BLaER1 treated with 17β-estradiol and CSF1 and Interleukin-3, amounts not matched to agents 10 nM and 100 nM (cell line): ENCODE results near the gene FAM210B.
A peak's percentile ranks its signal among the peaks of the same experiment; 100 is the strongest.
"Not testable (repeated sequence)": the region's sequence is repeated elsewhere in the genome, so short reads cannot be mapped to it uniquely, and the experiment has no call there.

ENCODE experiments used
- H3K27ac ChIP-seq, 11 experiments: shearing (Covaris generic); formaldehyde crosslinking; 2 replicates each; pipeline ENCODE4 v1.8.1; 2022
- H3K27me3 ChIP-seq, 11 experiments: shearing (Covaris generic); formaldehyde crosslinking; 2 replicates each; pipeline ENCODE4 v1.8.1; 2022
- H3K36me3 ChIP-seq, 11 experiments: shearing (Covaris generic); formaldehyde crosslinking; 2 replicates each; pipeline ENCODE4 v1.8.1; 2022
- H3K4me1 ChIP-seq, 10 experiments: shearing (Covaris generic); formaldehyde crosslinking; 2 replicates each; pipeline ENCODE4 v1.8.1; 2022
- H3K4me2 ChIP-seq, 11 experiments: shearing (Covaris generic); formaldehyde crosslinking; 2 replicates each; pipeline ENCODE4 v1.8.1; 2022
- H3K4me3 ChIP-seq, 10 experiments: shearing (Covaris generic); formaldehyde crosslinking; 2 replicates each; pipeline ENCODE4 v1.8.1; 2022
- H3K9ac ChIP-seq, 11 experiments: shearing (Covaris generic); formaldehyde crosslinking; 2 replicates each; pipeline ENCODE4 v1.8.1; 2022
- H3K9me3 ChIP-seq, 11 experiments: shearing (Covaris generic); formaldehyde crosslinking; replicated peaks in 1 of 11; 2 replicates each; pipeline ENCODE4 v1.8.1; 2022
- H4K20me1 ChIP-seq, 11 experiments: shearing (Covaris generic); formaldehyde crosslinking; 2 replicates each; pipeline ENCODE4 v1.8.1; 2022
- Cebpa-rat ChIP-seq, 11 experiments: shearing (Covaris generic); IDR thresholded peaks; 2 replicates each; pipeline ENCODE4 v1.8.1; 2022

FAM210B gene

DNA sequence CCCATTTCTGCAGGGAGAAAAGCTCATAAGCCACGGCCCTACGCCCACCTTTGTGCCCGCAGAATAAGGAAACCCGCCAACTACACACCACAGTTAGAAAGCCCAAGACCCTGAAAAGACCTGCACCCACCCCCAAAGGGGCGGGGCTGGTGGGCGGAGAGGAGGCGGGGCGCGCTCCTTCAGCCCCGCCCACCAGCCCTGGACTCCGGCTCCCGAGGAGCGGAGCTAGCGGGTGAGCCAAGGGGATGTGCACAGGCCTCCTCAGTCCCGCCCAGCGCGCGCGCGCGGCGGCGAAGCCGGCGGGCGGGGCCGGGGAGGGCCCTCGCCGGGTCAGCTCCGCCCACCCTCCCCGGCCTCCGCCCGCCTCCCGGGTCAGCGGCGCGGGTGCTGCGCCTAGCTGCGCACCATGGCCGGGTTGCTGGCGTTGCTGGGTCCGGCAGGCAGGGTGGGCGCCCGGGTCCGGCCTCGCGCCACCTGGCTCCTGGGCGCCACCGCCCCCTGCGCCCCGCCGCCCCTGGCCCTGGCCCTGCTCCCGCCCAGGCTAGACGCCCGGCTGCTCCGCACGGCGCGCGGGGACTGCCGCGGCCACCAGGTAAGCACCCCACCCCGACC, at the start of gene FAM210B:
Gene FAM210B, plus strand, starts transcription at position 375 of the 612 bp plus-strand sequence. Its CDS starts 32 bp downstream, at position 407.
- Histone ChIP-seq H3K36me3 (no peaks in the 10 kb centered on the region), H3K27me3 (no peaks in the 10 kb centered on the region), H3K27ac (peak within 1 kb of the TSS; percentile 35 to 78 (median 66); a peak in 19 of 22 replicates), H3K4me1 (peaks cover 8 to 22% (median 16%) of the 10 kb centered on the region in 10 experiments), H3K4me3 (peak within 1 kb of the TSS; percentile 71 to 89 (median 82)), H3K9me3 (no peaks in the 10 kb centered on the region), H3K4me2 (peak within 1 kb of the TSS; percentile 91 to 99 (median 98)), H3K9ac (peak within 1 kb of the TSS; percentile 74 to 88 (median 82)), H4K20me1 (peaks cover 0 to 4% (median 0%) of the 10 kb centered on the region in 11 experiments; a peak in 1 of 22 replicates)
- TF ChIP-seq Cebpa-rat (IDR thresholded peaks at IDR 0.05), result no peak

- H4K20me1 ChIP-seq, result no peaks in the 10 kb centered on the region; a peak in 1 of 22 replicates
- no peaks in the 10 kb centered on the region for H3K36me3 ChIP-seq
- no peak overlapping the region for H3K9ac ChIP-seq
- peaks cover 0 to 6% (median 0%) of the 10 kb centered on the region in 11 experiments; a peak in 4 of 22 replicates for H3K9me3 ChIP-seq
- H3K4me2 ChIP-seq, result no peak overlapping the region
- no peak overlapping the region for H3K4me3 ChIP-seq
- no peak overlapping the region for H3K27ac ChIP-seq
- no peaks in the 10 kb centered on the region for H3K27me3 ChIP-seq
- TF ChIP-seq Cebpa-rat (IDR thresholded peaks at IDR 0.05), result no peak
- H3K4me1 ChIP-seq, result no peaks in the 10 kb centered on the region
Measured at GRCh38 chr20:56316051-56316450, 42.7 kb upstream of the FAM210B start.

- no peak overlapping the region for H3K9ac ChIP-seq
Measured at GRCh38 chr20:56316483-56316882, 42.3 kb upstream of the FAM210B start.

GRCh38 chr20:56322681-56323080, 36.1 kb upstream of the FAM210B start:
- no peak for TF ChIP-seq Cebpa-rat (IDR thresholded peaks at IDR 0.05)
- Histone ChIP-seq H3K27ac (no peak overlapping the region), H3K9ac (no peak overlapping the region), H3K27me3 (no peaks in the 10 kb centered on the region), H3K4me3 (no peak overlapping the region), H4K20me1 (no peaks in the 10 kb centered on the region), H3K4me2 (no peak overlapping the region), H3K9me3 (no peaks in the 10 kb centered on the region), H3K4me1 (no peaks in the 10 kb centered on the region), H3K36me3 (no peaks in the 10 kb centered on the region)

More at GRCh38 chr20:56316483-56316882, 42.3 kb upstream of the FAM210B start:
- no peaks in the 10 kb centered on the region for H3K27me3 ChIP-seq
- no peak for TF ChIP-seq Cebpa-rat (IDR thresholded peaks at IDR 0.05)
- no peak overlapping the region for H3K27ac ChIP-seq
- H4K20me1 ChIP-seq, result no peaks in the 10 kb centered on the region; a peak in 1 of 22 replicates
- H3K36me3 ChIP-seq, result no peaks in the 10 kb centered on the region
- H3K4me3 ChIP-seq, result no peak overlapping the region
- peaks cover 0 to 6% (median 0%) of the 10 kb centered on the region in 11 experiments; a peak in 4 of 22 replicates for H3K9me3 ChIP-seq
- H3K4me1 ChIP-seq, result no peaks in the 10 kb centered on the region
- no peak overlapping the region for H3K4me2 ChIP-seq

DNA sequence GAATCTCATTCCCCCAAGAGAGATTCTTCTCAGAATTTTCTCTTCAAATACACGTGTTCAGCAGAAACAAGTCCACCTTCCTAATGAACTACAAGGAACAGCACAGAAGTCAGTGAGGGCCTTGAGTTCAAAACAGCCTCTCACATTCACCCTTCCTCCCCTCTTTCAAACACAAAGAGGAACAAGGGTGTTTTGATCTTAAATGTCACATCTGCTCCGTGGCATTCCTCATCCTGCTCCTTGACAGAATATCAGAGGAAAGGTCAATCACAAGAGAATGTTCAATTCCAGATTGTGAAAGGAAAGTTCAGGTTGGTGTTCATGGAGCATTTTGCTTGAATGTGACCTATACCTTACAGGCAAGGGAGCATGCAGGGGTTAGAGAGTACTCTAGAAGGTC, 35.6 kb upstream of the FAM210B start:
- no peaks in the 10 kb centered on the region for H4K20me1 ChIP-seq
- H3K27ac ChIP-seq, result no peak overlapping the region
- no peaks in the 10 kb centered on the region for H3K9me3 ChIP-seq
- no peak overlapping the region for H3K4me3 ChIP-seq
- TF ChIP-seq Cebpa-rat (IDR thresholded peaks at IDR 0.05), result no peak
- no peak overlapping the region for H3K4me2 ChIP-seq
- H3K9ac ChIP-seq, result no peak overlapping the region
- no peaks in the 10 kb centered on the region for H3K27me3 ChIP-seq
- H3K36me3 ChIP-seq, result no peaks in the 10 kb centered on the region
- no peaks in the 10 kb centered on the region for H3K4me1 ChIP-seq

GRCh38 chr20:56323656-56324055, 35.1 kb upstream of the FAM210B start:
- H3K27ac ChIP-seq, result no peak overlapping the region
- no peak overlapping the region for H3K4me3 ChIP-seq
- no peaks in the 10 kb centered on the region for H4K20me1 ChIP-seq
- no peaks in the 10 kb centered on the region for H3K9me3 ChIP-seq
- H3K36me3 ChIP-seq, result no peaks in the 10 kb centered on the region
- H3K27me3 ChIP-seq, result no peaks in the 10 kb centered on the region
- no peak for TF ChIP-seq Cebpa-rat (IDR thresholded peaks at IDR 0.05)
- H3K4me1 ChIP-seq, result no peaks in the 10 kb centered on the region
- no peak overlapping the region for H3K4me2 ChIP-seq
- no peak overlapping the region for H3K9ac ChIP-seq

GRCh38 chr20:56324806-56325205, 34.0 kb upstream of the FAM210B start:
- TF ChIP-seq Cebpa-rat (IDR thresholded peaks at IDR 0.05), result peak in 8 of 11 experiments; percentile 21 to 77 (median 52); a peak in 7 of 22 replicates
- no peak overlapping the region for H3K4me2 ChIP-seq
- no peak overlapping the region for H3K27ac ChIP-seq
- no peaks in the 10 kb centered on the region for H3K4me1 ChIP-seq
- H4K20me1 ChIP-seq, result no peaks in the 10 kb centered on the region
- no peak overlapping the region for H3K9ac ChIP-seq
- no peaks in the 10 kb centered on the region for H3K9me3 ChIP-seq
- H3K4me3 ChIP-seq, result no peak overlapping the region
- no peaks in the 10 kb centered on the region for H3K36me3 ChIP-seq
- H3K27me3 ChIP-seq, result no peaks in the 10 kb centered on the region

DNA sequence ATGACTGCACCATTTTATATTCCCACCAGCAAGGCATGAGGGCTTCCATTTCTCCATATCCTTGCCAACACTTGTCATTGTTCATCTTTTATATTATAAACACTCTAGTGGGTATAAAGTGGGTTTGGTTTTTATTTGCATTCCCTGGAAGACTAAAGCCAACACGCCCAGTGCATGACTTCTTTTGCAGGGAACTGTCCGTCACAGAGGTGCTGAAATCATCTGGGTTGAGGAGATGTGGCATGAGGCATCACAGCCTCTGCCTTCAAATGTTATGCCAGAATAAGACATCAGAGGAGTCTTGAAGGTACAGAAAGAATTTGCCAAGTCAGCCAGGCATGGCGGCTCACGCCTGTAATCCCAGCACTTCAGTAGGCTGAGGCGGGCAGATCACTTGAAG, 29.9 kb upstream of the FAM210B start:
- H3K27me3 ChIP-seq, result no peaks in the 10 kb centered on the region
- no peak for TF ChIP-seq Cebpa-rat (IDR thresholded peaks at IDR 0.05)
- H3K9me3 ChIP-seq, result peaks cover 7 to 14% (median 10%) of the 10 kb centered on the region in 11 experiments; a peak in 17 of 22 replicates
- H3K4me1 ChIP-seq, result no peaks in the 10 kb centered on the region
- no peak overlapping the region for H3K9ac ChIP-seq
- no peak overlapping the region for H3K4me3 ChIP-seq
- H4K20me1 ChIP-seq, result no peaks in the 10 kb centered on the region
- no peaks in the 10 kb centered on the region for H3K36me3 ChIP-seq
- no peak overlapping the region for H3K27ac ChIP-seq
- H3K4me2 ChIP-seq, result no peak overlapping the region

DNA sequence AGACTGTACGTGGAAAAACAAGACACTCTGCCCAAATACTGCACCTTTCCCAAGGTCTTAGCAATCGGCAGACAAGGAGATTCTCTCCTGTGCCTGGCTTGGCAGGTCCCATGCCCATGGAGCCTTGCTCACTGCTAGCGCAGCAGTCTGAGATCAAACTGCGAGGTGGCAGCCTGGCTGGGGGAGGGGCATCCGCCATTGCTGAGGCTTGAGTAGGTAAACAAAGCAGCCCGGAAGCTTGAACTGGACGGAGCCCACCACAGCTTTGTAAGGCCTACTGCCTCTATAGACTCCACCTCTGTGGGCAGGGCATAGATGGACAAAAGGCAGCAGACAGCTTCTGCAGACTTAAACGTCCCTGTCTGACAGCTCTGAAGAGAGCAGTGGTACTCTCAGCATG, 22.1 kb upstream of the FAM210B start:
- H3K36me3 ChIP-seq, H3K4me3 ChIP-seq, H3K27ac ChIP-seq, H3K4me2 ChIP-seq, H3K27me3 ChIP-seq, H3K4me1 ChIP-seq, H4K20me1 ChIP-seq, H3K9ac ChIP-seq: not testable (repeated sequence)
- peaks cover 21 to 35% (median 26%) of the 10 kb centered on the region in 11 experiments for H3K9me3 ChIP-seq

GRCh38 chr20:56342783-56343182, 16.0 kb upstream of the FAM210B start:
- Histone ChIP-seq H3K27me3 (peaks cover 10 to 21% (median 17%) of the 10 kb centered on the region in 11 experiments; a peak in 20 of 22 replicates), H3K4me1 (0 out of 20 replicates have a peak, but pooled peaks cover 0 to 3% (median 0%) of the 10 kb centered on the region in 10 experiments), H3K4me2 (0 out of 22 replicates have a peak overlapping the region, but pooled peaks of 1 of the 11 experiments have one; percentile 10), H3K36me3 (no peaks in the 10 kb centered on the region), H3K9me3 (no peaks in the 10 kb centered on the region), H3K27ac (no peak overlapping the region), H4K20me1 (no peaks in the 10 kb centered on the region), H3K9ac (no peak overlapping the region), H3K4me3 (no peak overlapping the region)
- TF ChIP-seq Cebpa-rat (IDR thresholded peaks at IDR 0.05), result no peak
